GM12891 (cell line): ENCODE data around the gene UBE2H.

ENCODE experiments used
- DNase-seq: peaks from one replicate; pipeline ENCODE4 v3.0.0; 2011; ENCODE audit warnings: low spot score; ENCODE audit not compliant: insufficient read length
- FAIRE-seq: peaks from 2 replicates; lab custom pipeline; 2011; peaks lifted over from hg19 to GRCh38; lab: Jason Lieb, UNC
- PAX5 ChIP-seq: IDR thresholded peaks from 2 replicates; pipeline ENCODE4 v1.6.1; 2011; ENCODE audit warnings: low read length, moderate library complexity, mild to moderate bottlenecking; ENCODE audit not compliant: insufficient read depth, severe bottlenecking
- POLR2A ChIP-seq: IDR thresholded peaks from 2 replicates; pipeline ENCODE4 v1.6.1; 2011; ENCODE audit warnings: low read depth, low read length, control low read depth
- POLR2AphosphoS5 ChIP-seq: IDR thresholded peaks from 2 replicates; pipeline ENCODE4 v1.6.1; 2011; ENCODE audit warnings: low read depth, low read length, control low read depth
- POU2F2 ChIP-seq: IDR thresholded peaks from 2 replicates; pipeline ENCODE4 v1.6.1; 2011; ENCODE audit warnings: low read depth, mild to moderate bottlenecking, control low read depth, low read length, moderate library complexity
- SPI1 ChIP-seq: IDR thresholded peaks from 2 replicates; pipeline ENCODE4 v1.6.1; 2011; ENCODE audit warnings: low read depth, low read length, control low read depth
- TAF1 ChIP-seq: IDR thresholded peaks from 2 replicates; pipeline ENCODE4 v1.6.1; 2011; ENCODE audit warnings: low read depth, low read length, control low read depth

UBE2H gene

DNA sequence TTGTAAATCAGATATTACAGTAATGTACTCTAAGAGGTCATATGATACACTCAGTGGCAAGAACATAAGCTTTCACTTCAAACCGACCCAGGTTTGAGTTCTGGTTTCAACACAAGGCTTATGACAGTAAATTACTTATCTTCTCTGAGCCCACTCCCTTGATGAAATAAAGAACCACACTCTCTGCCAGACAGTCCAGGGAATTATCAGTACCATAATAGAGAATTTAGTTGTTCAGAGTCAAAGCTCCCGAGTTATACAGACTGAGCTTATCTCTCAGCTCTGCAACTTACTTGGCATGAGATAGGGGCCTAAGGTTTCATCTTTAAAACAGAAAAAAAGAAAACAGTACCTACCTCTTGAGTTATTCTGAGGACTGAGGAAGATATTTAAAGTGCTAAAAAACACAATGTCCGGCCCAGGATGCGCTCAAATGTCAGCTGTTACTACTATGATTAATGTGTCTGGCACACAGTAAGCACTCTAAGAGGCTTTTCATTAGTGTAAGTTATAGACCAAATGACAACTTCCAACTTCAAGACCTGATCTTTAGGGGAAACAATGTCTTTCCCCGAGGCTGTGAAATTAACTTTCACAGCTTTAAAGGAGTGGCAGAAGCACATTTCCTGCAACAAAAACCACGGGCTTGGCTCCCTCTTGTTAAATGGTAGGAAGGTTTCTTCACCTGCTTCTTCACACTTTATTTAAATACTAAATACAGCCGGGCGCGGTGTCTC, 38.1 kb downstream of the UBE2H start:
- DNase-seq: no peak
- TF ChIP-seq SPI1 (no peak), POU2F2 (no peak), POLR2AphosphoS5 (no peak), POLR2A (no peak), PAX5 (no peak), TAF1 (no peak)
- no peak for FAIRE-seq

DNA sequence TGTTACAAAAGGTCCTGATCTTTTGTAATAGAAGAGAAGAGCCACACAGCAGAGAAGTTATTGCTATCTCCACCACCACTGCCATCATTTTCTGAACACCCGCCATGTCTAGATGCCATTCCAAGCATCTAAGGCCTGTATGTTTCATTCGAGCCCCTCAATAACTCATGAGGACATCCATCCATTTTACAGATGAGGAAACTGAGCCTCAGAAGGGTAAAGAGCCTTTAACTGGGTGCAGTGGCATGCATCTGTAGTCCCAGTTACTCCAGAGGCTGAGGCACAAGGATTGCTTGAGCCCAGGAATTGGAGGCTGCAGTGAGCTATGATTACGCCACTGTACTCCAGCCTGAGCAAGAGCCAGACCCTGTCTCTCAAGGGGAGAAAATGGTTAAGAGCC, 39.3 kb downstream of the UBE2H start:
- no peak for DNase-seq
- no peak for FAIRE-seq
- TF ChIP-seq SPI1: no peak
- no peak for TF ChIP-seq POLR2AphosphoS5
- TF ChIP-seq TAF1: no peak
- no peak for TF ChIP-seq POLR2A
- TF ChIP-seq POU2F2: no peak
- no peak for TF ChIP-seq PAX5

DNA sequence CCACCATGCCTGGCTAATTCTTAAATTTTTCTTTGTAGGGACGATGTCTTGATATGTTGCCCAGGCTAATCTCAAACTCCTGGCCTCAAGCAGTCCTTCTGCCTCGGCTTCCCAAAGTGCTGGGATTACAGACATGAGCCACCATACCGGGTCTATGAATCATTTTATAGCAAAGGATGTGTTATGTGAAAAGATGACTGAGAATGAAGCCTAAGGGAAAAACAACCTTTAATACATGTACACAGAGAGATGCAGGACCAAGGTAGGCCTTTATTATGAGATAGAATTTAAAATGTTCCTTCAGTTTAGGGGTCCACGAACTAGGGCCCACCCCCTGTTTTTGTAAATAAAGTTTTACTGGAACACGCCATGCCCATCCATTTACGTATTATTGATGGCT, 41.0 kb downstream of the UBE2H start:
- TF ChIP-seq POLR2AphosphoS5 (no peak), SPI1 (no peak)
- DNase-seq: no peak
- FAIRE-seq: no peak

DNA sequence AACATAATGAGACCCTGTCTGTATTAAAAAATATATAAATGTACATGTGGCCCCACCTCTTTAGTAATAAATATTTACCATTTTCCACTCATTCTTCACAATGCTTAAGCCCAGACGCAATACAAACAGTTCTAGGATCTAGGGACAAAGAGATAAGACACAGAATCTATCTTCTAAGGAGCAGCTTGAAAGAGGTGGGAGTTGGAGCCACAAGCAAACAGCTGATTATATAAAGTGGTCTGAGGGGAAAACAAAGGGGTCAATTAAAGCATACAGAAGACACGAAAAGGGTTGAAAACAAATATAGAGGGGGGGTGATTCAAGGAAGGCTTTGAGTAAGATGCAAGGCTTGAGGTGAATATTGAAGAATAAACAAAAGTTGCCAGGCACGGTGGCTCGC, 43.1 kb downstream of the UBE2H start:
- FAIRE-seq (no peak), DNase-seq (no peak)
- TF ChIP-seq PAX5 (no peak), SPI1 (no peak), TAF1 (no peak), POLR2AphosphoS5 (no peak), POU2F2 (no peak), POLR2A (no peak)

DNA sequence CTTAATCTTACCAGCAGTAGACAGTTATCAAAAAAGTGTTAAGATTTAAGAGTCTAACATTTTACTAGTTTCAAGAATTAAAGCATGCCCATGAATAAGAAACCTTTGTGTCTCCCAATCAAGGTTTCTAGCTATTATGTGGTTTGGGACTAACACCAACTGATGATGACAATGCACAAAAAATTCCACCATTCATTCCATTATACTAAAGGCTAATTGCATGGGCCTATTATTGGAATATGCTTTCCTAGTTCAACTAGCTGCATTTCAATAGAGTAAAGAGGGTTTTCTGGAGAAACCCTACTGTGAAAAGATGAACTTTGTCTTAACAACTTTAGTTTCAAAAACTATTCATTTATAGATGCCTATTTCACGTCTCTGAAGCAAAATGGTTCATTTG, 44.6 kb downstream of the UBE2H start:
- DNase-seq (no peak), FAIRE-seq (no peak)
- TF ChIP-seq POLR2A (no peak), PAX5 (no peak), POLR2AphosphoS5 (no peak), SPI1 (no peak), TAF1 (no peak), POU2F2 (no peak)

DNA sequence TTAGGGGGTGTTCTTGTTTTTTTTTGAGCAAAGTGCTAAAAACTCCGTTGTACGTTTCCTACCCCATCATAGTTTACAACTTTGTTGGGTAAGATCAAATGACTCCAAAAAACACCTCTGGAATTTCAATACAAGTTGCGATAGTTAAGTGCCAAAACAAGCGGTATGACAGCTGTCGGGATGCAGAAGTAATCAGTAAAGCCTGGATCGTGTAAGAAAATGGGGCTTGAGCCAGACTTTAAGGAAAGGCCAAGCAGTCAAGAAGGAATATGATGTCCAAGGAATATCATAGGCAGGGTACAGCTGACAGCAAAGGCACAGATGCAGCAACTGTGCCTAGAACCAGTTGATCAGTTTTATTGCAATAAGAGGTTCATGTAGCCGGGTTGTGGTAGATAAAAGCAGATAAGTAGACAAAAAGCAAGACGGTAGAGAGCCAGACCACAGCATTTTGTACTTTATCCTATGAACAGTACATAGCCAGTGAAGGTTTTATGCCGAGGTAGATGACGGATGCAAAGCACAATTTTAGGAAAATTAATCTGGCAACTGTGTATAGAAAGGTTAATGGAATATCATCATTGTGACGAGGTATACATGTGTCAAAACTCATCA, 45.5 kb downstream of the UBE2H start:
- FAIRE-seq (no peak), DNase-seq (no peak)
- TF ChIP-seq TAF1: no peak
- TF ChIP-seq POLR2AphosphoS5: no peak
- no peak for TF ChIP-seq PAX5
- TF ChIP-seq SPI1: no peak
- TF ChIP-seq POU2F2: no peak
- no peak for TF ChIP-seq POLR2A

DNA sequence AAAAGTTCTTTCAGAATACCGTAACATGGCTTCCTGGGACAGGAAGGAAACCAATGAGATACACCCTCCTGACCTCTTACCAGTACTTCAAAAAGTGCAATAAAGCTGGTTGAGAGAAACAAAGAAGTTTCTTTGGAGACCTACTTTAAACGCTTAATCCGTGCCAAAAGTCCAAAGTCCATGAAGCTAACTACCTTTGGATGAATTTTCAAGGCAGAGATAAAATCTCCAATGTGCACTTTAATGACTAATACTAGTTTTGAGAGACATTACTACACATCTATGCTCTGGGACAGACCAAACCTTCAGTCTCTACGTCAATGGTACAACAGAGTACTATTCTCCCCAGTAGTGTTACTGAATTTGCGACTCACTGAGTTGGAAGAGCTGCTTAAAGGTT, 46.1 kb downstream of the UBE2H start:
- no peak for DNase-seq
- TF ChIP-seq POU2F2: no peak
- TF ChIP-seq PAX5: no peak
- no peak for TF ChIP-seq TAF1
- no peak for TF ChIP-seq POLR2AphosphoS5
- no peak for TF ChIP-seq SPI1
- TF ChIP-seq POLR2A: no peak

DNA sequence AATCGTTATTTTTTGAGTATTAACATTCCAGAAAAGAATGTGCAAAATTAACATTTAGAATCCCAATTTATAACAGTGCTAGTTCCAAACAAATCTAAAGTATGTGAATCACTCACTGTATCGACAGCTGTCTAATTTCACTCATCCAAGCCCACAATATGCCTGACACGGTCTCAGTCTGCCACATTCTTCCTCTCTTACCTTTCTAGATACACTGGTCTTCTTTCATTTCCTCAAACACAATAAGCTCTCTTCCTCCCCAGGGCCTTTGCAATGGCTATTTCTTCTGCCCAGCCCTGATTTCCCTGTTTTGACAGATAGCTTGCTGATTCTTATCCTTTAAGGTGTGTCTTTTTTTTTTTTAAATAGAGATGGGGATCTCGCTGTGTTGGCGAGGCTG, 48.8 kb downstream of the UBE2H start:
- TF ChIP-seq POLR2A: no peak
- TF ChIP-seq SPI1: peak; percentile 87
- DNase-seq (no peak), FAIRE-seq (peak; percentile 87)

More for the DNA sequence above, 46.1 kb downstream of the UBE2H start:
- FAIRE-seq: no peak

DNA sequence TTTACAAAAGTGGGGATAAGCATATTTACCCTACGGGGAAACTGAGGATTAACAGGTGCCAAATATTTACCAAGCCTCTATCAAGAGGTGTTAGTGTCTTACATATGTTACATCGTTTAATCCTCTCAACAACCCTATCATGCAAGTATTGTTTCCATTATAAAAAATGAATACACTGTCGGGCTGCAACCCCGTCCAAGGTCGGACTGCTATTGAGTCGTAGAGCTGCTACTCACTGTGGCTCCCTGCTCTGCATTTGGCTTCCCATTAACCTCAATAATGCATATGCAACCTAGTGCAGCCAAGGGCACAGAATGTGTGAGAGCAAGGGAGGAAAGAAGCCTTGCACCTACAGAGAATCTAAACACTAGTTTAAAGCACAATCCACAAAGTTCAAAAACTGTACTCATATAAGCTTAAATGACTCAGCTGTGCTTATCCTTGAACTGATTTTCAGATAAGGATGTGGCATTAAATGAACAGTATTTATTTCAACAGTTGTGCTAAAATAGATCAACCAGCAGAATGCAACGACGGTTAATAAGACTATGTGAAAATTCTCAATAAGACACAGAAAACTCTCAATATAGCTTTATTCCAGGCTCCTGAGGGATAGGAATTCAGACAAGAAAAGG, 49.9 kb downstream of the UBE2H start:
- FAIRE-seq (no peak), DNase-seq (no peak)
- no peak for TF ChIP-seq POLR2AphosphoS5
- TF ChIP-seq POU2F2: no peak
- TF ChIP-seq SPI1: no peak
- TF ChIP-seq PAX5: no peak
- TF ChIP-seq POLR2A: no peak
- TF ChIP-seq TAF1: no peak
